Stimulated activated CD8-positive, alpha-beta memory T cell treated with anti-CD3 and anti-CD28 coated beads, Interleukin-7, amount 100 ng/mL, for 4 hours (primary cell): Measurements from ENCODE around the gene PRCD.
"Not testable (repeated sequence)": the region's sequence is repeated elsewhere in the genome, so short reads cannot be mapped to it uniquely, and the experiment has no call there.

ENCODE experiments used
- DNase-seq, 2 donors: peaks; one replicate each; pipeline ENCODE4 v3.0.0-alpha.2; 2020; ENCODE audit warnings: low read depth in 2 of 2

PRCD gene

DNA sequence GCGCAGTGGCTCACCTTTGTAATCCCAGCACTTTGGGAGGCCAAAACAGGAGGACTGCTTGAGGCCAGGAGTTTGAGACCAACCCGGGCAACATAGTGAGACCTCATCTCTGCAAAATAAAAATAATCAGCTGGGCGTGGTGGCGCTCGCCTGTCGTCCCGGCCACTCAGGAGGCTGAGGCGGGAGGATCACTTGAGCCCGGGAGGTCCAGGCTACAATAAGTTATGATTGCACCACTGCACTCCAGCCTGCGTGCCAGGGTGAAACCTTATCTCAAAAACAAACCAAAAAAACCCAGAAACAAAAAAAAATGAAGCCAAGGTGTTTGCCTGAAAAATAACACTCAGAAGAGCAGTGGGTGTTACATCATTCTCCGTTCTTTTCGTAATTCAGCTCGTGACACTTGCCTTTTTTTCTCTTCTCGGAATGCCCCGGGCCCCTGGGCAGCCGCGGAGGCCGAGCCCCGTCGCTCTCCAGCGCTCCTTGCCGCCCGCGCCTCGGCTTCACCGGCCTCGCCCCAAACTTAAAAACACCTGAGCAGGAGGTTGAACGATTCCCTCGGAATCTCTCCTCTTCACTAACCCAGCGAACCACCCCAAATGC is 17.0 kb downstream of the PRCD start:
- DNase-seq: peak in 1 of 2 donors; percentile 25

DNA sequence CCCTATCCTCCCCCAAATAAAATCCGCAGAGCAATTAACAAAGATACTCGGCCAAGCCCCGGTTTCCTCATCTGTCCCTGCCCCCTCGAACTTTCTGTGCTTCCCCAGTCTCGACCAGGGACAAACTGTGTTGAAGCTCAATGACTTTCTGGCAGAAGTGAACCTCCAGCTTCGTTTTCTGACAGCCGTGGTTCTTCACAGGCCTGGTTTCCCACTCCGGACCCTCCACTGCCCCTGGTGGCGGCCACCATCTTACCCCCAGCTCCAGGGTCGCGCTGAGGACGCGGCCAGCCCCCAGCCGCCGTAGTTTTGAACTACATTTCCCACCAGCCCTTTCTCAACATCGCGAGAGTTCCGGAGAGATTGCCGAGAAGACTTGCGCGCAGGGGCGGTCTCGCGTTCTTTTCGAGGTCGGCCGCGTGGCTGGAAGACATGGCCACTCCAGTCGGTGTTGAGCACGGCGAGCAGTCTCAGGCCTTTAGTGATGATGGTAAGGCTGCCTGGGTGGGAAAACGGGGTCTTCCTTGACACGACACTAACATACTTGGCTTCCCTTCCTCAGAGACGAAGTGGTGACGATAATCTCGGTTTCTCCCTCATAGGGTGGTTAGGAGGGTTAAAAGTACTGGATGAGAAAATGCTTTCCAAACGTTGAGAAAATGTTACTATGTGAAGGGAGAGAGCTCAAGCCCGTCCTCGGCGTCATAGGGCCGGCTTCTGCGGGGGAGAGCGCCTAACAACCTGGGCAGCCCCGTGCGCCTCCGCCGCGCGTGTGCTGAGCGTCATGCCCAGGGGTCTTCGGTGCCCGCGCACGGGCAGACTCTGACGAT is 17.7 kb downstream of the PRCD start:
- DNase-seq: peak; percentile 89

DNA sequence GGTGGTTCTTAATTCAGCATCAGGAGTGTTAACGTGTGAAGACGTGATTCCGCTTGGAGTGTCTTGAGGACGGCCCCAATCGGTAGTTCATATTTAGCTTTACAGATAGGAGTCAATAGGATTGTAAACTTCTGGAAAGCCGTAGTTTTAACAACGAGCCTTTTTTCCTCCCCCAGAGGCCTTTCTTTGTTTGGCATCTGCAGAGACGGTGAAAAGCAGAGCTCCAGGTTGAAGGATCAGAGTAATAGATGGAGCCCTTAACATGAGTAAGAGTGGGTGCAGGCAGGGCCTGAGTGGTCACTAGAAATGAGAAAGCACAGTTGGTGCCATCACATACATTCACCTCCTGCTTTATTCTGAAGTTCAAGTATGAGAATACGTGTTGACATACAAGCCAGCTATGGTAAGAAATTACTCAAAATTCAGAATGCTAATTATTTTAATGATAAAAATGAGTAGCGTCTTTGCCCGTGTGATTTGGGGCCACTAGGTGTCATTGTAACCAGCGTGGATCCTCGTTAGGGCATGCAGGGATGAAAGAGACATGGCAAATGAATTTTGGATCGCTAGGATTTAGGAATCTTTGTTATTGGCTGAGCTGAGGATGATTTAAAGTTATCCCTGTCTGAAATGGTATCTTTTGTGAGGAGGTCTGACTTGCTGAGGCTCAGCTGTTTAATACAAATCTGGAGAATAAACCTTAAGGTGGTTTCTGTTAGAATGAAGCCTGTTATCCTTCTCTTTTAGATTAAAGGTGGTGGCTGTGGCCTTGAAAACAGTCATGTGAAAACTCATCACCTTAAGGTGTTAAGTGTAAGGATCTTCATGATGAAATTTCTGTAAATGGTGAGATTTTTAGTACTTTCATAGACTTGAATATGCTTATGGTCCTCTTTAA is 18.6 kb downstream of the PRCD start:
- DNase-seq: no peak

DNA sequence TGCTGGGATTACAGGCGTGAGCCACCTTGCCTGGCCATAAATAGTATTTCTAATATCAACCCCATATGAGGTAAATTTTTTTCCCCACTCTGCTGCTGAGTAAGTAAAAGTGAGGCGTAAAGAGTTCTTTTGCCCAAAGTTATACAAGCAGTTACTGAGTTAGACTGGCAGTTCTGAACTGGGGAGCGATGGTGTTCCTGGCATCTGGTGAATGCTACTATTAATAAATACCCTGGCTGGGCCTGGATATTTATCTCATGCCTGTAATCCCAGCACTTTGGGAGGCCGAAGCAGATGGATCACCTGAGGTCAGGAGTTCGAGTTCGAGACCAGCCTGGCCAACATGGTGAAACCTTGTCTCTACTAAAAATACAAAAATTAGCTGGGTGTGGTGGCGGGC is 19.6 kb downstream of the PRCD start:
- DNase-seq: not testable (repeated sequence)

DNA sequence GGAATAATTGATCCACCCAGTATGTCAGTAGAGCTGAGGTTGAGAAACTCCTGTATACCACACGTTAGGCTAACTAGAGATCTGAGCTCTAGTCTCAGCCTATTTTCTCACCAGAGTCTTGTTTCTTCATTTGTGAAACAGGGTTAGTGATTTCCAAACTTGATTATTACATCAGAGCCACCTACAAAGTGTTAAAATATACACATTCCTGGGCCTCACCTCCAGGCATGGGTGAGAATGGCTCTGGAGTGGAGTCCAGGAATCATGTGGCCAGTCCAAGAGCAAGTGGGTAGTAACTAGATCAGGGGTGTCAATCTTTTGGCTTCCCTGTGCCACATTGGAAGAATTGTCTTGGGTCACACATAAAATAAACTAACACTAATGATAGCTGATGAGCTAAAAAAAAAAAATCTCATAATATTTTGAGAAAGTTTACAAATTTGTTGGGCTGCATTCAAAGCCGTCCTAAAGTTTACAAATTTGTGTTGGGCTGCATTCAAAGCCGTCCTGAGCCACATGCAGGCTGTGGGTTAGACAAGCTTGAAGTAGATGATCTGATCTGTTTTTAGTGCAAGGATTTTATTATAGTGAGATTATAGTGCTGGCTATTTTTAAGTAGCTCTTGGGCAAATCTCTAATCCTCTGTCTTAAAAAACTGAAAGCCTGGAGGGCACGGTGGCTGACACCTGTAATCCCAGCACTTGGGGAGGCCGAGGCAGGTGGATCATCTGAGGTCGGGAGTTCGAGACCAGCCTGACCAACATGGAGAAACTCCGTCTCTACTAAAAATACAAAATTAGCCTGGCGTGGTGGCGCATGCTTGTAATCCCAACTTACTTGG is 20.4 kb downstream of the PRCD start:
- no peak for DNase-seq

DNA sequence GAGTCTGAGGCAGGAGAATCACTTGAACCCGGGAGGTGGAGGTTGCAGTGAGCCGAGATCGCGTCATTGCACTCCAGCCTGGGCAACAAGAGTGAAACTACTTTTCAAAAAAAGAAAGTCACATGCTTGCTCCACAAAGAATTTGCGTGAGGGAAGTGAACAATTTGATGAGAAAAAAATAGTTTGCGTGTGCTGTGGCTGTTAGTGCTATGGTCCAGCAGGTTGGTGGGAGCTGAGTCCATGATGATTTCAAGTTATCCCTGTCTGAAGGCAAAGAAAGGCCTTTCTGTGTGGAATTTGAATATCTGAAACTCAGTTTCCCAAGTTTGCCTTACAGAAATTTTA is 21.0 kb downstream of the PRCD start:
- DNase-seq: no peak

DNA sequence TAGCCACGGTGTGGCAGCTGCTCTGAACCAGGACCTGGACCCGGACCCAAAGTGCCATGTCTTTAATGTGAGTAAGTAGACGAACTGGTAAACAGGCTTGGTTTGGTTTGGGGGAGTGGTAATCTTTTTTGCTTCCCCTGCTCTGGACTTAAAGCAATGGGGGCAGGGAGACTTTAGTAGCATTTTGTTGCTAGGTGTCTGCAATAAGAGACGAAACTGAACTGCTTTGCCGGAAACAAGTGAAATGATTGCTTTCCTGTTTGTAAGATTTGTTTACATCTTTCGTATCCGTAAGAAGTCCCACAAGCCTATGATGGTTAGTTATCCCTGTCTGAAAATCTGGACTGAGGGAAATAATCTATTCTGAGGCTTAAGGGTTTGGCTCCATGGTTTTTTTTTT is 21.5 kb downstream of the PRCD start:
- DNase-seq: no peak

DNA sequence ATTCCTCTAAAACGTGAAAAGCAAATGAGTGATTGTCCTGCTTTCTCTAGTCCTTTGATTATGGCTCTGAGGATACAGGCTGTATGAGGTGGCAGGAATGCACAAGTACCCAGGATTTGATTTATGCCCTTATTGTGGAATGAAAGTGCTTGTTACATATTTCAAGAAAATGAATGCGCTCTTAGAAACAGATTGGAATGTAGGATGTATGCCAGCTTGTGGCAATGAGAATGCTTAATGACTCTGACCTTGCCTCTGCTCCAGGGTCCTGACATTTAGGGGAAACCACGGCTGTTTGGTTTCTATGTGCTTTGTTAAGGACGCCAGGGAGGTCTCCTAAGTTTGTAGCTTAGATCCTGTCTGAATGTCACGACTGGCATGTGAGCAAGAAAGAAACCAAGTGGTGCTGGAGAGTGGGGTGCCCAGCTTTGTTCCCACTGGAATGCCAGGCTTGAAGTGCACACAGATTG is 22.0 kb downstream of the PRCD start:
- no peak for DNase-seq

DNA sequence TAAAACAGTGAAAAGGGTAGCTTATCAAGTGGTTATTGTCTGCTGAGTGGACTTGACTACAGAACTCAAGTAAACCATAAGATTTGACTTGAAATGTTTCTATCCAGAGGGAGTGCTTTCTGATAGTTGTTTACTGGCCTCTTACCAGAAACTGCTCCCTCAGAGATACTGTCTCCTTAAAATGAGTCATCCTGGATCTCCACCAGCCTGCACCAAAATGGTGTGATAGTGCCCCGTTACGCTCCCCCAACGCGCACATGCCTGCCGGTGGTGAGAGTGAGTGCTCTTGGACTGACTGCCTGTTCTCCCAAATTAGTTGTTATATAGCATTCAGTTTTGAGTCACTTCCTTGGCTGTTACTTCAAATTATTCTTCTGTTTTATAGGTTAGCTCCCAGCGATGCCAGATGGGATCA is 22.9 kb downstream of the PRCD start:
- no peak for DNase-seq

DNA sequence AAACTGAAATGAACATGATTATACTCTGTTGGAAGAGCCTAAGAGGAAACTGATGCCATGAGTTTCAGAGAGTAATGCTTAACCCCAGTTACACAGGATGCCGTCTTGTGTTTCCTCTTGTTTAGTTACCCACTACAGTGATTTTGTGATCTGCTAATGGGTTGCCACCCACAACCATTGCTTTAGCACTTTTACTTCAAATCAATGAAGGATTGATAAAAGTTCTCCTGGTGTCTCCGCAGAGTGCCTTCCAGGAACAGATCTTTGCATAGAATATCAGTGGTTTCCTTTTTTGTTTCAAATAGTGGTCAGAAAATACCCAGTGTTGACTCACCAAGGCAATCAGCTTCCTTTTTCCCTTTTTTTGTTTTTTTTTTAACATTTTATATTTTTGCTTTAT is 23.5 kb downstream of the PRCD start:
- not testable (repeated sequence) for DNase-seq

DNA sequence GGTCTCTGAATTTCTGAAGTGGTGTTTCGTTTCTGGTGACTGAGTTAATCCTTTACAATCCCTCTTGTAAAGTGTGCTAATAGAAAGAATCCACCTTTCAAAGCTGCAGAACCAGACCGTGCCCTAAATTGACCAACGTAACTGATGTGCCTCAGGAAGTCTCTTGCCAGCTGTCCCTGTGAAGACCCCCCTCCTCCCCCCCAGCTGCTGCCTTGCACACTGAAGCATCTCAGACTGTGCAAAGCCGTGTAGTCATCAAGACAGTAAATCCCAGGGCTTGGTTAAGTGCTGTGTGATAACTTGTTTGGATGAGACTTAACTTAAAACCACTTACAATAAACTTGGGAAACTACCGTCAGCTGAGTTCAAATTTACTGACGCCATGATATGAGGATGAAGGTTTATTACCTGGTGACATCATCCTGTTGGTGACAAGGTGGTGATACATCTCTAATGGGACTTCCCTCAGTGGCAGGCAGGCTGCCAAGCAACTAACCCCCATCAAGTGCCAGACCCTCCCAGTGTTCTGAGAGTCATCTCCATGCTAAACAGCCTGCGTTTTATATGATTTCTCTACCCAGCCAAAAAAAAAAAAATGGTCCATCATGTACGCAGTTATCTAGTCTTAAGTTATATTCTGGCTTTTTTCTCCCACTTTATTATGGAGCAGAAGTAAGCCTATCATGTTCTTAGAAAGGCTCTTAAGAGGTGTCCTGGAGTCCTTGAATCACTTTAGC is 25.3 kb downstream of the PRCD start:
- peak; percentile 27 for DNase-seq

DNA sequence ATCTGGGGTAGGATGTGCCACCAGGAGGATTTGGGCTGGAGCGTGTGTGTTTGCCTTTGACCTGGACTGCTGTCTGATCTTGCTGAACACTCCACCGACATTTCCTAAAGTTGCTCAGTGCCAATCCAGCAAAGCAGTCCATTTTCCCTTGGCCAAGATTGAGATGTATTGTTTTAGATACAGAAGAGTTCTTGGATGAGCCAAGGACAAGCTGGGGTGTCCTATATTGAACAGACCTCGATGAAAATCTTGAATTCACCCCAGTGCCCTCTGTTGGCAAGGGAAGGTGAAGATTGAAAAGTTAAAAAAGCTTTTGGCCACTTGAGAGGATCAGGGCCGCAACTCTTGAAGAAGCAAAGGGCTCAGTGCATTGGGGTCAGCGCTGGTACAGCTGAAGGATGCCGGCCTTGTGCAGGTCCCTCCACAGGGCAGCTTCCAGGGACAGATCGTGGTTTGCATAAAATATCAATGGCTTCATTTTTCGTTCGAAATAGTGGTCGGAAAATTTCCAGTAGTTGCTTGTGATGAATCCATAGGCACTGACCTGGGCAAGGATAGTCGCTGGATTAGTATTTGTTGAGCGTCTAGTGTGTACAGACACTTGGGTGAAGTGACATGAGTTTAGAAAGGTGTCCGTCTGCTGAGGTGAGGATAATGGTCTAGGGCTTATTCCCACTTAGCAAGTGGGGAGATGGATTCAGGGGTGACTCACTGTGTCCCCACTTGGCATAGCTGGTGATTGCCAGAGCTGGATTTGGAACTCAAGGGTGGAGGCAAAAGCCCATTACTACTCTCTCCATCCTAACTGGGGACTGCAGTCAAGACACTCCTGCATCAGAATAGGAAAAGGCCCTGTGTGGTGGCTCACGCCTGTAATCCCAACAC is 26.1 kb downstream of the PRCD start:
- no peak for DNase-seq

DNA sequence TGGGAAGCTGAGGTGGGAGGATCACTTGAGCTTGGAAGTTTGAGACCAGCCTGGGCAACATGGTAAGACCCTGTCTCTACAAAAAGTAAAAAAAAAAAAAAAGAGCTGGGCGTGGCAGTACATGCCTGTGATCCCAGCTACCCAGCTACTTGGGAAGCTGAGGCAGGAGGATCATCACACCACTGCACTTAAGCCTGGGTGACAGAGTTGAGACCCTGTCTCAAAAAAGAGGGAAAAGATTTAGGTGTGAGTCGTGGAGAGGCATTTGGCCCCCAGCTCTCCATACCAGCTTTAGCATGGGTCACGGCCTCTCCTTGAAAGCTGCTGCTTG is 26.7 kb downstream of the PRCD start:
- no peak for DNase-seq

DNA sequence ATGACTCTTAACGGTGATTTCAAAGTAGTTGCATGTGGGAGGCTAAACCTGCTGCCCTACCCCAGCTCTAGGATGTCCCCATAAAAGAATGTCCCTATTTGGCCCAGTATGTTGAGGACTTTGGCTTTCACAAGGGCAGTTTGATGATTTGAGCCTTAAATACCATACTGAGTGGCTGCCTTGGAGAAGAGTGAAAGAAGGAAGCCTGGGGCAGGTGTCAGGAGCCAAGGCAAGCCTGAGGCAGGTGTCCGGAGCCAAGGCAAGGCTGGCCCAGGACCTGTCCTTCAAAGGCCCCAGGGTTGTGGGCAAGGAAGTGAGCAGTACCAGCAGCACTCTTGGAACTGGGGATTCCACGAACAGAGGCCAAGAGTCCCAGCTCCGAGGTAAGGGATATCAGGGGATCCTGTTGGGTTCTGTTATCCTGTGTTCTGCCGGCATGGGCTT is 27.2 kb downstream of the PRCD start:
- no peak for DNase-seq

DNA sequence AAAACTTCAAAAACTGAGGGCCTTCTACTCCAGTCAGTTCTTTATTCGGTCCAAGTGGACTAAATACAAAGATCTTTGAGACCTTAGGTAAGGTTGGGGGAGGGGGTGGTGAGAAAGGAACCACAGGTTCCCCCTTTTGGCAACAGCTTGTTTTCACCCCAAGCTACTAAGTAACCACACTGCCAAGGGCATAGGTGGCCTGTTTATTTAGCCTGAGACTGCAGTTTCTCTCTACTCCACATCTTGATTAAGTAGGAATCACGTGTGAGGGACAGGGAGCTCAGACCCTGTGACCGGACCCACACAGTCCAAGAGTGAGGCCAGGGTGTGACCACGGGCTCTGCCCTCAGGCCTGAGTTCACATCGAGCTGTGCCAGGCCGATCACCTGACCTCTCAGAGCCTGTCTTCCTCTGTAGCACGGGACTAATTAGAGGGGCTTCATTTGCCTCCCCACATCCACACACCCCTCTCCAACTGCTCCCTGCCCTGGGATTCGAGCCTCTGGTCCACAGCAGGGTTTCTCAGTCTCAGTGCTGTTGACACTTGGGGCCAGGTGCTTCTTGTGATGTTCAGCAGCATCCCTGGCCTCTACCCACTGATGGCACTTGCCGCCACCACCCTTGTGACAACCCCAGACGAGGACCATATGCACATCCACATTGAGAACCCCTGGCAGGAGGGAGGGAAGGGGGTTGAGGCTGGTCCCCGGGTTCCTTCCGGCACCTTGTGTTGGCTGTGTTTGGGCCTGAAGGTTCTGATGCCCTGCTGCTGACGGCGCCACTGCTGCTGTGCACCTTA is 28.0 kb downstream of the PRCD start:
- DNase-seq: no peak

DNA sequence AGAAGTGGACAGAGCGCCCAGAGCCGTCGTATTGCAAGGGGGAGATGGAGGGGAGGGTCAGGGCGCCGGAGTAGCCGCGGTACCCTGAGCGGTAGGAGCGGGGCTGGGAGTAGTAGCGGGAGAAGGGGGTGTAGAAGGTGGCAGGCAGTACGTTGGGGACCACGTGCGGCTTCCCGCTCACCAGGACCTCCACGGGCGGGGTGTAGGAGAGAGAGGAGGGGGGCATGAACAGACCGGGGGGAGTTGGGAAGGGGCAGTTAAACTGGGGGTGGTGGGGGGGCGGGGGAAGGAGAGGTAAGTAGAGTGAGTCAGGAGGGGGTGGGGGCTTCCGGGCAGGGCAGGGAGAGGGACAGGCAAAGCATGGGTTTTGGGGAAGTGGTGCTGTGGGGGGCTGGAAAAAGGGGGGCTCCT is 29.0 kb downstream of the PRCD start:
- DNase-seq: no peak

DNA sequence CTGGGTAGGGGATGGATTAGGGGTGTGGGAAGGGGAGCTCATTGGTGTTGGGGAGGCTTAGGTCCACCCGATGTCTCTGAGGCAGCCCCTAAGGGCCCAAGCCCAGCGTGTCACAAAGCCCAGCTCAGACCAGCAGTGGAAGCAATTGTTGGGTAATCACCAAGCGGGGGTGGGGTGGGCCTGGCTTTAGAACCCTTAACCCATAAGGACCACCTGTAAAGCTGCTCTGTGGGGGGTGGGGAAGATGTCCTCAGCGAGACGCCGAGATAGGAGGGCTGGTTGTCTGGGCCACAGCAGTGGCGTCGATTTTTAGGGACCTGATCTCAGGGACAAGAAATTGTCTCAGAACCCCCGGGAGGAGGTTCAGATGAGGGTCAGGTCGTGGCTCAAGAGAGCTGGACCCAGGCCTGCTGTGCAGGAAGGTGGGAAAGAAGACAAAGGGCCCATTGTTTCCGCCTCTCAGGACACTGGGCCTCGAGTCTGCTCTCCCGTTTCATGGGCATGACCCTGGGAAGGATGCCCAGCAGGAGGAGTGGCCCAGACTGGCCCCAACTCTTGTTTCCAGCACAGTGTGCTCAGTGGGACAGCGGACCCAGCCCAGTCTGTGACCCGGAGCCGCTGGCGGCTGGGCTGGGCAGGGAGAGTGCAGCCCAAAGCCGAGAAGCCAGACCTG is 29.9 kb downstream of the PRCD start:
- no peak for DNase-seq

DNA sequence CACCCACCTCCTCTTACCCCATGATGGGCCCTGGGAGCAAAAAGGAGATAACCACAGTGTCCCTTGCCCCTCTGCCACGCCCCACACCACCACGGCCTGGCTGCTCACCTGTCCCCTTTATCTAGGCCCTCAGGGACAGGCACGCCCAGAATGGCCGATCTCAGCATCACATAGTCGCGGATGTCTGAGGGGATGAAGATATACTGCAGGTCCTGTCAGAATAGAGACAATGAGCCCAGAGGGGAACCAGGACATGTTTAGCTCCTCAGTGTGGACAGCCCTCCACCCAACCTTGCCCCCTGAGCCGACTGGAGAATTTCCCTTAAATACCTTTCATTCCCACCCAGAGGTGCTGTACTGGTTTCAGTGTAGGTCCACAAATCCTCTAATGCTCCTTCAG is 30.6 kb downstream of the PRCD start:
- no peak for DNase-seq
